SHP77 treated with DMSO at 0.1 percent for 48 hours (cell line): ENCODE results near the gene SSH2.

Experiments used
- DNase-seq: peaks from one replicate; lab custom pipeline; 2025; lab: John Stamatoyannopoulos, UW

SSH2 gene

DNA sequence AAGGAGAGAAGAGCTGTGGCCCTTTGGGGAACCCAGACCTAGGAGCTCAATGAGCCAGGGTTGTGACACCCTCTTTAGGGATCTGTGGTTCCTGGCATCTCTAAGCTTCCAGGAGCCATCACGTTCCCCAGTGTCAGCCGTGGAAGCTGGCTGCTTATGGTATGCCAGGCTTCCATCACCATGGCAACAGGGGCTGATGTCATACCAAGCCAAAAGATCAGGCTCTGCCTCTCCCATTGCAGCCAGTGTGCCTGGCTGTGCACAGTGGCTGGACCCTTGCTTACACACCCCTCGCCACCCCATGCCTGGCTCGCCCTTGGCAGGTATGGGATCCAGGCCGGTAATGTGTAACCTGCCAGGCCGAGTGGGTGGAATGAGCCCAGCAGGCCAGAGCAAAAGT, 91.1 kb downstream of the SSH2 start:
- no peak for DNase-seq

DNA sequence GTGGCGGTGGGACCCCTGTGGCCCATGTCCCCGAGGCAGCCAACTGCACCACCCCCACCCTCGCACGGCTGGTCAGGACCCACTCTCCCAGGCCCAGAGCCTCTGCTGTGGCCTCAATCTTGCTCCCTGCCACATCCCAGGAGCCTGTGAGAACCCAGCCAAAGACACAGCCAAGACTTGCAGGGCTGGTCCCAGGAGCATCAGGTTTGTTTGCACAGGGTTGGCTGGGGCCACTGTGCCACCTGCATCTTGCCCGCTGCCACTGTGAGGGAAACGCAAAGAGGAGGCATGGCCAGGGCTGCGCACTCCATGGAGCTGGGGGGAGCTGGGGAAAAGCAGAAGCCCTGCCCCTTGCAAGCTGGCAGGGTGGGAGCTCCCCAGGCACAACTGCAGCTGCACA, 92.5 kb downstream of the SSH2 start:
- no peak for DNase-seq

DNA sequence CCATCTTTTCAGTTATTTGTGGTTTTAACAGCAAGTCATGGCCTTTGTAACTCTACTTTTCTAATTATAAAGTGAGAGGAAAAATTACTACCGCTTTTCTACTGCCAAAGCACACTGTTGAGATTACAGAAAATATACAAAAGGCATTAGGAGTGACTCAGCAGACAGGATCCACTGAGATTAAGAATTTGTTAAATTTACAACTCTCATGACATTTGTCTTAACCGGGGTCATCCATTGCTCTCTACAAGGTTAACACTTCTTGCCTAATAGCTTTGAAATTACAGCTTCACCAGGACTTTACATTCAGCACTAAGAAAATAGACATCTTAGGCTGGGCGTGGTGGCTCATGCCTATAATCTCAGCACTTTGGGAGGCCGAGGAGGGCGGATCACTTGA, 93.4 kb downstream of the SSH2 start:
- DNase-seq = no peak

DNA sequence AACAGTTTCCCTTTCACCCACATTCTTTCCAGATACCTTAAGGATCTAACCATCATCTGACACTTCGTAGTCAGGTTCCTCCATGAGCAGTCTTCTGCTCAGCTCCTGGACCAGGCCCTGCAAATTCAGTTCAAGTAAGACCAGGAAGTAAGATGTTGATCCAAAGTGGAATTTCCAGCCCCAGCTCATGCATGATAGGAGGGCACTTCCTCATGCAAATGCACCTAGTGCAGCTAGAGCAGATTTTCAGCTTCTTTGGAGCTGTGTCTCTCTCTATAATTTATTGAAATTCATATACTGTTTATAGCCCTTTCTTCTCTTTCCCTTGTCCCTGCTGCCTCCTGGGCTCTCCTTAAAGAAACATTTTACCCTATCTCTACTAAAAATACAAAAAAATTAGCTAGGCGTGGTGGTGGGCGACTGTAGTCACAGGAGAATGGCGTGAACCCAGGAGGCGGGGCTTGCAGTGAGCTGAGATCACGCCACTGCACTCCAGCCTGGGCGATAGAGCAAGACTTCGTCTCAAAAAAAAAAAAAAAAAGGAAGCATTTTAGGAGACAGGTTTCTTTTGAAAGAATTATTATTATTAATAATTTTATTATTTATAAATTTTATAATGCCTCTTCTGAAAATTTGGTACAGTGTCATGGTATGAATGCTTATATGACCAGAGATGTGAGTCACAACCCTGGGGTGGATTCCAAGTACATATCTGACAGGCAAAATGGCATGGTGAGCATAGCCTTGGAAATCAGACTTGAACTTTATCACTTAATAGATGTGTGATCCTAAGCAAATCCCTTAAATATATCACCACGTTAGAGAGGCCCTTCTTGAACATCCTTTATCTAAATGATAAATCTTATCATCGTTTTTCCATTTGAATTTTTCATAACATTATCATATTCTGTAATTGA, 94.3 kb downstream of the SSH2 start:
- DNase-seq = no peak

GRCh38 chr17:29833801-29834200, 96.2 kb downstream of the SSH2 start:
- no peak for DNase-seq

DNA sequence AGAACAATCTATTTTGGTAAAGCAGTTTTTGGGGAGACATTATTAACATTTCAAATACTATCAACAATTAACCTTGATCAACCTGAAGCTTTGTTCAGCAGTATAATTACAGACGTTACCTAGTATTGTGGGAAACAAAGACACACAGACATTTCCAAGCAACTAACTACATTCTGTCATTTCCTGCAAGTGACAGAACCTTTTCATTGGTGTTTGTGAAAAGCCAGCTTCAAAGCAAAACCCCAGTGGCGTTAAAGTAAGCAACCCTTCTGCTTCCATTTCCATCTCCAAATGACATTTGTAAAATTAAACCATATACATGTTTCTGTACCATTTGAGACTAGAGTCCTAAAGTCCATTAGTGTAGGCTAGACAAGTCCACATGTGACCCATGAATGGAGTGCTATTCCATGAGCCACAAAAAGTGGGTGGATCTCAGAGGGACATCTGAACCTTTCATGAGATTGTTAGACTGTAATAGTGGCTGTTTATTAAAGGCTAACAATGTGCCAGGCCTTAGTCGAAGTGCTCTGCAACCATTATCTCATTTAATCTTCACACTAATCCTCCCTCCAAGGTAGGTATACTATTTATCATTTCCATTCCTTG, 101.2 kb downstream of the SSH2 start:
- no peak for DNase-seq

GRCh38 chr17:29827179-29827578, 102.8 kb downstream of the SSH2 start:
- no peak for DNase-seq

DNA sequence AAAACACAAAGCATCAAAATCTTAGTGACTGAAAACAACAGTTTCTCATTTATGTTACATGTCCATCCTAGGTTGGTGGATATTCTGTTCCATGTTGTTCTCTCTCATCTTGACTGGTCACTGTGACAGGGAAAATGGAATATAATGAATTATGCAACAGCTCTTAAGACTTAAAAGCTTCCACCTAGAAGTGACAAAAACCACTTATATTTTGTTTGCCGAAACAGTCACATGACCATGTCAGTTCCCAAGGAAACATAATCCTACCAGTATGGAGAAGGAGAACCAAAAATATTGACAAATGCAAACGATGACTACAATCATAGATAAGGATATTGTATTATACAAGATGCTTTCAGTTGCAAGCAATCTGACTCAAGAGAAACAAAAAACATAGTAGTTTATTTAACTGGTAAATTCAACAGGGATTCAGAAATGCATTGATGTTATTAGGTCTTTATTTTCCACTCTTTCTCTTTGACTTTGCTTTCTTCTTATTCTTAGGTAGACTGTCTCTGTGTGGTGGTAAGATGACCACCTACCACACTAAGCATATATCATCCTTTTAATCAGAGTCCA, 103.8 kb downstream of the SSH2 start:
- no peak for DNase-seq

DNA sequence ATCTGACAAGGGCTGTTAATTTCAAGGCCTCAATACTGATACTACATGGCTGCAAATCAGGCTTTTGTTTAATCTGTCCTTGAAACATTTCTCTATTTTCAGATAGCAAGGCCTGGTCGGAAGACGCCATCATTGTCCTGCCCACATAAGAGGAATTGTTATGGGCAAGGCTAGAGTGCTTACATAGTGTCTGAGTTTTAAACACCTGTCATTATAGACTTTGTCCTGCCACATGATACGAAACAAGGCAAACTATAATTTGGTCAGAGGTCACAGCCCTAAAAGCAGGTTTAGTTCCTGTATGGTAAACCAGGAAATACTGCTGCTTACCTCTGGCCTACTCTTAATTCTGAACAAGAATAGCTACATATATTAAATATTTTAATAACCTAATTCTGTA, 104.4 kb downstream of the SSH2 start:
- DNase-seq = no peak

GRCh38 chr17:29821897-29822296, 108.1 kb downstream of the SSH2 start:
- DNase-seq = no peak

- DNase-seq = no peak
Observed at GRCh38 chr17:29820425-29820824, 109.6 kb downstream of the SSH2 start.

GRCh38 chr17:29807520-29808361, 122.3 kb downstream of the SSH2 start:
- peak; percentile 18 for DNase-seq

GRCh38 chr17:29802246-29802645, 127.8 kb downstream of the SSH2 start:
- no peak for DNase-seq

DNA sequence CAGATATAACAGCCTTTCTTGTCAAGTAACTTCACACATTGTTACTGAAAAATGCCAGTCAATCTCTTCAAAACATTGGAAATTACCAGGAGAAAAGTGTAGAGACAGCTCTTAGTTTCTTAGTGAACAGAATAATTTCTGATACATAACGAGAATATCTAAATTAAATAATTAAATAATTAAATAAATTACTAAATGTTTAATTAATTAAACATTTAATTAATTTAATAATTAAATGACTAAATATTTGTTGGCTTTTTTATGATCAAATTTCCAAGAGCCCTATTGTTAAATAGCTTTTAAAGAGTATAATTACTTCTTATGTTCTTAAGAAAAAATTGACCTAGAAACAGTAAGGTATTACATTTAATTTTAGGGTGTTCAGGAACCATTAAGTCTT, 129.6 kb downstream of the SSH2 start:
- DNase-seq = no peak

- DNase-seq = no peak
Observed at GRCh38 chr17:29796652-29797051, 133.4 kb downstream of the SSH2 start.

DNA sequence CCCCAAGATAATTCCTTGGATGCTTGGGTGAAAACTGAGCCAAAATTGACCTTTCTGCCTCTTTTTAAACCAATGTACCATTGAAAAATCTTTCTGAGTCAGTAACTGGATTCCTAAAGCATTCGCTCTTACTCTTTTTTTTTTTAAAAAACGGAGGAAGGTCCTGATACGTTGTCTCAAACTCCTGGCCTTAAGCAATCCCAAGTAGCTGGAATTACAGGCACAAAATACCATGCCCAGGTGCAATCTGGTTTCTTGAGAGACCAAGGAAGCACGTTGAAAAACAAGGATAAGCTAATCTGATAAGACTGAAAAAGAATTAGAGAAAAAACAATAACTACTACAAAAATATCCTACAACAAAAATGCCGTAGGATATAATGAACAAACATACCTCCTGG, 136.5 kb downstream of the SSH2 start:
- no peak for DNase-seq

DNA sequence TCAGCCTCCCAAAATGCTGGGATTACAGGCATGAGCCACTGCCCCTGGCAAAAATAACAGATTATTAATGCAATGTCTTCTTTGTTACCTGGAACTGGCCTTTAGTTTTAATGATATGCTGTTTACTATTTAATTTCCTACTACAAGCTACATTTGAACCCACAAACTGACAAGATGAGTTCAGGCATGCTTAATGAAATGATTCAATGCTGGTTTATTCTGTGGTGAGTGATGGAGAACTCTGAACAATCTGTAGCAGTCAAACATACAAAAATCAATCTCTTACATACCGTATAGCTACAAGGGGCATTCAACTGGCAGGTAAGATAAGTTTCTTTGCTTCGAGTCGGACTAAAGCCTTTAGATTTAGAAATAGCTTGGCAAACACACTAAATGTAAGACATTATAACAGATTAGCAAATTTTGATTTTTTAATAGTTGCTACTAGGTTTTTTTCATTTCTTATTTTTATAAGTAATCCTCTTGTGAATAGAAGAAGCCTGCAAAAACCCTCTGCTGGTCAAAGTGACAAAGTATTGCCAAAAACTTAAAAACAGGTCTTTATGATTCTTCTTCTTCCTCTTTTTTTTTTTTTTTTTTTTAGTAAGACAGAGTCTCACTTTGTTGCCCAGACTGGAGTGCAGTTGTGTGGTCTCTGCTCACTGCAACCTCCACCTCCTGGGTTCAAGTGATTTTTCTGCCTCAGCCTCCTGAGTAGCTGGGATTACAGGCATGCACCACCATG, 138.5 kb downstream of the SSH2 start:
- no peak for DNase-seq

- no peak for DNase-seq
Observed at GRCh38 chr17:29789196-29790170, 140.5 kb downstream of the SSH2 start.

GRCh38 chr17:29787995-29788394, 142.0 kb downstream of the SSH2 start:
- DNase-seq = no peak

DNA sequence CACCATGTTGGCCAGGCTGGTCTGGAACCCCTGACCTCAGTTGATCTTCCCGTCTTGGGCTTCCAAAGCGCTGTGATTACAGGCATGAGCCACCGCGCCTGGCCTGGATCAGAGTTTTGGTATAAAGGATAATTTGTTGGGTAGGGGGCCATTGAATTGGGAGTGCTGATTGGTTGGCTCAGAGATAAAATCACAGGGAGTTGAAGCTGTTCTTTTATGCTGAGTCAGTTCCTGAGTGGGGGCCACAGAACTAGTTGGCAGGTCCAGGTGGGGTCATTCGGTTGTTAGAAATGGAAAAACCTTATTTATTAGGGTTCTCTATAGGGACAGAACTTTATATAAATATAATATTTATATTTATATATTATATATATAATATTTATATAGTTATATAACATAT, 147.1 kb downstream of the SSH2 start:
- no peak for DNase-seq
